HEK293 (cell line): ENCODE results near the gene CWC22.

ENCODE experiments used
- BCL6B ChIP-seq: fragments of 450-650 bp; formaldehyde crosslinking; IDR thresholded peaks from 2 replicates; pipeline ENCODE4 v1.5.1; 2017; ENCODE audit warnings: missing biosample characterization, missing genetic modification characterization
- GLI4 ChIP-seq: fragments of 450-650 bp; formaldehyde crosslinking; IDR thresholded peaks from 2 replicates; pipeline ENCODE4 v1.5.1; 2016; ENCODE audit warnings: missing biosample characterization, missing genetic modification characterization
- IKZF3 ChIP-seq: fragments of 450-650 bp; IDR thresholded peaks from 2 replicates; pipeline ENCODE4 v1.5.0; 2018; ENCODE audit warnings: missing biosample characterization, mild to moderate bottlenecking, missing genetic modification characterization, moderate library complexity
- KLF10 ChIP-seq: fragments of 450-650 bp; IDR thresholded peaks from 2 replicates; pipeline ENCODE4 v1.5.1; 2018; ENCODE audit warnings: missing biosample characterization, mild to moderate bottlenecking, missing genetic modification characterization
- SCRT2 ChIP-seq: fragments of 450-650 bp; formaldehyde crosslinking; IDR thresholded peaks from 2 replicates; pipeline ENCODE4 v1.5.1; 2016; ENCODE audit warnings: missing biosample characterization, missing genetic modification characterization
- SP3 ChIP-seq: fragments of 450-650 bp; formaldehyde crosslinking; IDR thresholded peaks from 2 replicates; pipeline ENCODE4 v1.5.1; 2016; ENCODE audit warnings: missing biosample characterization, missing genetic modification characterization
- TRIM28 ChIP-seq: IDR thresholded peaks from 2 replicates; pipeline ENCODE4 v1.6.1; 2011; ENCODE audit warnings: low read length, control low read depth, borderline replicate concordance
- WT1 ChIP-seq: fragments of 450-650 bp; formaldehyde crosslinking; IDR thresholded peaks from 2 replicates; pipeline ENCODE4 v1.5.1; 2016; ENCODE audit warnings: missing biosample characterization, missing genetic modification characterization
- YY1 ChIP-seq: fragments of 450-650 bp; formaldehyde crosslinking; IDR thresholded peaks from 2 replicates; pipeline ENCODE4 v1.5.1; 2018; ENCODE audit warnings: missing biosample characterization, missing genetic modification characterization
- ZBTB17 ChIP-seq: fragments of 450-650 bp; formaldehyde crosslinking; IDR thresholded peaks from 2 replicates; pipeline ENCODE4 v1.5.1; 2016; ENCODE audit warnings: missing biosample characterization, missing genetic modification characterization
- ZNF169 ChIP-seq: fragments of 450-650 bp; formaldehyde crosslinking; IDR thresholded peaks from 2 replicates; pipeline ENCODE4 v1.5.1; 2016; ENCODE audit warnings: missing biosample characterization, missing genetic modification characterization
- ZNF24 ChIP-seq: fragments of 450-650 bp; formaldehyde crosslinking; IDR thresholded peaks from 2 replicates; pipeline ENCODE4 v1.5.1; 2016; ENCODE audit warnings: missing biosample characterization, missing genetic modification characterization
- ZNF324 ChIP-seq: fragments of 450-650 bp; formaldehyde crosslinking; IDR thresholded peaks from 2 replicates; pipeline ENCODE4 v1.5.1; 2016; ENCODE audit warnings: missing biosample characterization, missing genetic modification characterization
- ZNF394 ChIP-seq: fragments of 450-650 bp; formaldehyde crosslinking; IDR thresholded peaks from 2 replicates; pipeline ENCODE4 v1.5.1; 2016; ENCODE audit warnings: missing biosample characterization, missing genetic modification characterization, mild to moderate bottlenecking, moderate library complexity, borderline replicate concordance
- ZNF501 ChIP-seq: fragments of 450-650 bp; formaldehyde crosslinking; IDR thresholded peaks from 2 replicates; pipeline ENCODE4 v1.5.1; 2016; ENCODE audit warnings: missing biosample characterization, missing genetic modification characterization
- ZNF513 ChIP-seq: fragments of 450-650 bp; IDR thresholded peaks from 2 replicates; pipeline ENCODE4 v1.5.1; 2018; ENCODE audit warnings: missing biosample characterization, missing genetic modification characterization
- ZNF521 ChIP-seq: fragments of 450-650 bp; formaldehyde crosslinking; IDR thresholded peaks from 2 replicates; pipeline ENCODE4 v1.5.1; 2017; ENCODE audit warnings: missing biosample characterization, mild to moderate bottlenecking, missing genetic modification characterization
- ZNF600 ChIP-seq: fragments of 450-650 bp; formaldehyde crosslinking; IDR thresholded peaks from 2 replicates; pipeline ENCODE4 v1.5.1; 2016; ENCODE audit warnings: missing biosample characterization, missing genetic modification characterization
- ZNF626 ChIP-seq: fragments of 450-650 bp; sonication (Bioruptor Pico); formaldehyde crosslinking; IDR thresholded peaks from 2 replicates; pipeline ENCODE4 v1.5.1; 2018; ENCODE audit warnings: missing biosample characterization, missing genetic modification characterization, inconsistent platforms
- ZNF747 ChIP-seq: fragments of 450-650 bp; formaldehyde crosslinking; IDR thresholded peaks from 2 replicates; pipeline ENCODE4 v1.5.1; 2016; ENCODE audit warnings: missing biosample characterization, missing genetic modification characterization
- ZNF777 ChIP-seq: fragments of 450-650 bp; formaldehyde crosslinking; IDR thresholded peaks from 2 replicates; pipeline ENCODE4 v1.5.1; 2017; ENCODE audit warnings: missing biosample characterization, missing genetic modification characterization, borderline replicate concordance
- ZNF785 ChIP-seq: fragments of 450-650 bp; formaldehyde crosslinking; IDR thresholded peaks from 2 replicates; pipeline ENCODE4 v1.5.1; 2016; ENCODE audit warnings: missing biosample characterization, missing genetic modification characterization
- ZNF792 ChIP-seq: fragments of 450-650 bp; formaldehyde crosslinking; IDR thresholded peaks from 2 replicates; pipeline ENCODE4 v1.5.1; 2016; ENCODE audit warnings: missing biosample characterization, missing genetic modification characterization
- ZNF843 ChIP-seq: fragments of 450-650 bp; formaldehyde crosslinking; IDR thresholded peaks from 2 replicates; pipeline ENCODE4 v1.5.1; 2016; ENCODE audit warnings: missing biosample characterization, missing genetic modification characterization
- TF ChIP-seq, protein P1 (sequence below): fragments of 450-650 bp; formaldehyde crosslinking; IDR thresholded peaks from 2 replicates; pipeline ENCODE4 v1.5.1; 2016; ENCODE audit warnings: missing biosample characterization, missing genetic modification characterization
- TF ChIP-seq, protein P2 (sequence below): fragments of 450-650 bp; formaldehyde crosslinking; IDR thresholded peaks from 2 replicates; pipeline ENCODE4 v1.5.1; 2017; ENCODE audit warnings: missing biosample characterization, missing genetic modification characterization
- TF ChIP-seq, protein P3 (sequence below): fragments of 450-650 bp; formaldehyde crosslinking; IDR thresholded peaks from 2 replicates; pipeline ENCODE4 v1.5.1; 2016; ENCODE audit warnings: missing biosample characterization, missing genetic modification characterization
- TF ChIP-seq, protein P4 (sequence below): fragments of 450-650 bp; formaldehyde crosslinking; IDR thresholded peaks from 2 replicates; pipeline ENCODE4 v1.5.1; 2016; ENCODE audit warnings: missing biosample characterization, missing genetic modification characterization

Gene CWC22

DNA sequence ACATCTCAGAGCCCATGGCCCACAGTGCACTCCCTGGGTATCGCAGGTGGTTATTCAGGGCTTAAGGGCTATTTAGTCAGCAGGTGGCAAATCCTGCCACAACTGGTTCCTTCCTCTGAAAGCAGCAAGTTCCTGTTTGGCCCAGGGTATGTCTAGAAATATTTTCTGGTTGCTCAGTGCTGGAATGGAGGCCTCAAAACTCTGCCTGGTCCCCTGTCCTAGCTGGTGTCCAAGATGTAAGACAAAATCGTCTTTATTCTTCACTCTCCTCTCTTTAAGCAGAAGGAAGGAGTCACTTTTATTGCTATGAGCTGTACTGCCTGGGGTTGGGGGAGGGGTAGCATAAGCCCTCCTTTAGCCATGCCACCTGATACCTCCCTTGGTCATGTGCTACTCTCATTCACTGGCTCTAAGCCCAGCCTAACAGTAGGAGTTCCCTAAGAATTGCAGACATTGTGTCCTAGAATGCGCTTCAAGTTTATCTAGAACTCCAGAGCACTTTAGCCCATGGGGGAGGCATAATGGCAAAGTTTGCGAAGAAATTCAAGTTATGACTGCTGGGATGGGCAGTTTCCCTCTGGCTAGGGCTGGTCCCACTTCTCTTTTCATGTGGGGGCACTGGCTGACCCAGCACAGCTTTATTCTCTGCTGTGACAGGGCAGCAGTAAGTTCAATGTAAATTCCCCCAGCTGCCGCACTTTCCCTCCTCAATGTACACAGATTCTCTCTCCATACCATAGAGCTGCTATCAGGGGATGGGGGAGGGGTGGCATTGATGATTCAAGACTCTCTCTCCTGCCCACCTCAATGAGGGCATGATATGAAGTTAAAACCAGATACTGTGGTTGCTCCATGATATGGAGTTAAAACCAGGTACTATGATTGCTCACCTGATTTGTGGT lies 27.1 kb upstream of the CWC22 start (continued):
- TF ChIP-seq ZNF785 (tag by site-specific recombination), result no peak
- TF ChIP-seq ZNF747 (tag by site-specific recombination), result no peak
- TF ChIP-seq ZNF394 (tag by site-specific recombination), result peak; percentile 78; the same call in 1 of the 2 replicates
- TF ChIP-seq, protein P1, sequence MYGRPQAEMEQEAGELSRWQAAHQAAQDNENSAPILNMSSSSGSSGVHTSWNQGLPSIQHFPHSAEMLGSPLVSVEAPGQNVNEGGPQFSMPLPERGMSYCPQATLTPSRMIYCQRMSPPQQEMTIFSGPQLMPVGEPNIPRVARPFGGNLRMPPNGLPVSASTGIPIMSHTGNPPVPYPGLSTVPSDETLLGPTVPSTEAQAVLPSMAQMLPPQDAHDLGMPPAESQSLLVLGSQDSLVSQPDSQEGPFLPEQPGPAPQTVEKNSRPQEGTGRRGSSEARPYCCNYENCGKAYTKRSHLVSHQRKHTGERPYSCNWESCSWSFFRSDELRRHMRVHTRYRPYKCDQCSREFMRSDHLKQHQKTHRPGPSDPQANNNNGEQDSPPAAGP (tag by site-specific recombination), result no peak
- no peak for TF ChIP-seq ZNF521 (tag by site-specific recombination)
- TF ChIP-seq, protein P2, sequence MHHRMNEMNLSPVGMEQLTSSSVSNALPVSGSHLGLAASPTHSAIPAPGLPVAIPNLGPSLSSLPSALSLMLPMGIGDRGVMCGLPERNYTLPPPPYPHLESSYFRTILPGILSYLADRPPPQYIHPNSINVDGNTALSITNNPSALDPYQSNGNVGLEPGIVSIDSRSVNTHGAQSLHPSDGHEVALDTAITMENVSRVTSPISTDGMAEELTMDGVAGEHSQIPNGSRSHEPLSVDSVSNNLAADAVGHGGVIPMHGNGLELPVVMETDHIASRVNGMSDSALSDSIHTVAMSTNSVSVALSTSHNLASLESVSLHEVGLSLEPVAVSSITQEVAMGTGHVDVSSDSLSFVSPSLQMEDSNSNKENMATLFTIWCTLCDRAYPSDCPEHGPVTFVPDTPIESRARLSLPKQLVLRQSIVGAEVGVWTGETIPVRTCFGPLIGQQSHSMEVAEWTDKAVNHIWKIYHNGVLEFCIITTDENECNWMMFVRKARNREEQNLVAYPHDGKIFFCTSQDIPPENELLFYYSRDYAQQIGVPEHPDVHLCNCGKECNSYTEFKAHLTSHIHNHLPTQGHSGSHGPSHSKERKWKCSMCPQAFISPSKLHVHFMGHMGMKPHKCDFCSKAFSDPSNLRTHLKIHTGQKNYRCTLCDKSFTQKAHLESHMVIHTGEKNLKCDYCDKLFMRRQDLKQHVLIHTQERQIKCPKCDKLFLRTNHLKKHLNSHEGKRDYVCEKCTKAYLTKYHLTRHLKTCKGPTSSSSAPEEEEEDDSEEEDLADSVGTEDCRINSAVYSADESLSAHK, result no peak
- 0 out of 2 replicates have a peak, but pooled peaks have one; percentile 19 for TF ChIP-seq ZNF501 (tag by site-specific recombination)
- peak; percentile 87 for TF ChIP-seq SCRT2 (tag by site-specific recombination)
- TF ChIP-seq YY1 (tag by site-specific recombination), result no peak
- TF ChIP-seq, protein P3, sequence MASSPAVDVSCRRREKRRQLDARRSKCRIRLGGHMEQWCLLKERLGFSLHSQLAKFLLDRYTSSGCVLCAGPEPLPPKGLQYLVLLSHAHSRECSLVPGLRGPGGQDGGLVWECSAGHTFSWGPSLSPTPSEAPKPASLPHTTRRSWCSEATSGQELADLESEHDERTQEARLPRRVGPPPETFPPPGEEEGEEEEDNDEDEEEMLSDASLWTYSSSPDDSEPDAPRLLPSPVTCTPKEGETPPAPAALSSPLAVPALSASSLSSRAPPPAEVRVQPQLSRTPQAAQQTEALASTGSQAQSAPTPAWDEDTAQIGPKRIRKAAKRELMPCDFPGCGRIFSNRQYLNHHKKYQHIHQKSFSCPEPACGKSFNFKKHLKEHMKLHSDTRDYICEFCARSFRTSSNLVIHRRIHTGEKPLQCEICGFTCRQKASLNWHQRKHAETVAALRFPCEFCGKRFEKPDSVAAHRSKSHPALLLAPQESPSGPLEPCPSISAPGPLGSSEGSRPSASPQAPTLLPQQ, result peak; percentile 56
- peak; percentile 95 for TF ChIP-seq BCL6B (tag by site-specific recombination)
- peak; percentile 25; the same call in 1 of the 2 replicates for TF ChIP-seq ZNF324 (tag by site-specific recombination)
- no peak for TF ChIP-seq IKZF3
- TF ChIP-seq TRIM28, result peak; percentile 96
- no peak for TF ChIP-seq SP3 (tag by site-specific recombination)
- peak; percentile 26; the same call in 1 of the 2 replicates for TF ChIP-seq ZNF843
- TF ChIP-seq KLF10, result no peak
- TF ChIP-seq ZNF169 (tag by site-specific recombination), result no peak
- TF ChIP-seq ZNF792 (tag by site-specific recombination), result no peak
- TF ChIP-seq, protein P4, sequence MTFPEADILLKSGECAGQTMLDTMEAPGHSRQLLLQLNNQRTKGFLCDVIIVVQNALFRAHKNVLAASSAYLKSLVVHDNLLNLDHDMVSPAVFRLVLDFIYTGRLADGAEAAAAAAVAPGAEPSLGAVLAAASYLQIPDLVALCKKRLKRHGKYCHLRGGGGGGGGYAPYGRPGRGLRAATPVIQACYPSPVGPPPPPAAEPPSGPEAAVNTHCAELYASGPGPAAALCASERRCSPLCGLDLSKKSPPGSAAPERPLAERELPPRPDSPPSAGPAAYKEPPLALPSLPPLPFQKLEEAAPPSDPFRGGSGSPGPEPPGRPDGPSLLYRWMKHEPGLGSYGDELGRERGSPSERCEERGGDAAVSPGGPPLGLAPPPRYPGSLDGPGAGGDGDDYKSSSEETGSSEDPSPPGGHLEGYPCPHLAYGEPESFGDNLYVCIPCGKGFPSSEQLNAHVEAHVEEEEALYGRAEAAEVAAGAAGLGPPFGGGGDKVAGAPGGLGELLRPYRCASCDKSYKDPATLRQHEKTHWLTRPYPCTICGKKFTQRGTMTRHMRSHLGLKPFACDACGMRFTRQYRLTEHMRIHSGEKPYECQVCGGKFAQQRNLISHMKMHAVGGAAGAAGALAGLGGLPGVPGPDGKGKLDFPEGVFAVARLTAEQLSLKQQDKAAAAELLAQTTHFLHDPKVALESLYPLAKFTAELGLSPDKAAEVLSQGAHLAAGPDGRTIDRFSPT (tag by site-specific recombination), result peak; percentile 50; the same call in 1 of the 2 replicates
- peak; percentile 50; the same call in 1 of the 2 replicates for TF ChIP-seq ZBTB17 (tag by site-specific recombination)
- TF ChIP-seq ZNF24, result peak; percentile 35; the same call in 1 of the 2 replicates
- TF ChIP-seq ZNF777, result no peak
- TF ChIP-seq ZNF600 (tag by site-specific recombination), result peak; percentile 36; the same call in 1 of the 2 replicates
- TF ChIP-seq ZNF626 (tag by site-specific recombination), result no peak
- no peak for TF ChIP-seq GLI4 (tag by site-specific recombination)
- peak; percentile 70 for TF ChIP-seq WT1
- no peak for TF ChIP-seq ZNF513
